AG09319 (cell line): Measurements from ENCODE around the gene QSOX1.

Experiments
- DNase-seq: peaks from one replicate; pipeline ENCODE4 v3.0.0-alpha.2; 2010; ENCODE audit warnings: low read depth; ENCODE audit errors: extremely low read depth
- TF ChIP-seq, protein P1 (sequence below): IDR thresholded peaks from 2 replicates; pipeline ENCODE4 v1.5.1; 2011; ENCODE audit warnings: low read depth, mild to moderate bottlenecking, inconsistent platforms, low read length, moderate library complexity

Gene QSOX1

GRCh38 chr1:180236698-180237509, 82.2 kb downstream of the QSOX1 start:
- TF ChIP-seq, protein P1, sequence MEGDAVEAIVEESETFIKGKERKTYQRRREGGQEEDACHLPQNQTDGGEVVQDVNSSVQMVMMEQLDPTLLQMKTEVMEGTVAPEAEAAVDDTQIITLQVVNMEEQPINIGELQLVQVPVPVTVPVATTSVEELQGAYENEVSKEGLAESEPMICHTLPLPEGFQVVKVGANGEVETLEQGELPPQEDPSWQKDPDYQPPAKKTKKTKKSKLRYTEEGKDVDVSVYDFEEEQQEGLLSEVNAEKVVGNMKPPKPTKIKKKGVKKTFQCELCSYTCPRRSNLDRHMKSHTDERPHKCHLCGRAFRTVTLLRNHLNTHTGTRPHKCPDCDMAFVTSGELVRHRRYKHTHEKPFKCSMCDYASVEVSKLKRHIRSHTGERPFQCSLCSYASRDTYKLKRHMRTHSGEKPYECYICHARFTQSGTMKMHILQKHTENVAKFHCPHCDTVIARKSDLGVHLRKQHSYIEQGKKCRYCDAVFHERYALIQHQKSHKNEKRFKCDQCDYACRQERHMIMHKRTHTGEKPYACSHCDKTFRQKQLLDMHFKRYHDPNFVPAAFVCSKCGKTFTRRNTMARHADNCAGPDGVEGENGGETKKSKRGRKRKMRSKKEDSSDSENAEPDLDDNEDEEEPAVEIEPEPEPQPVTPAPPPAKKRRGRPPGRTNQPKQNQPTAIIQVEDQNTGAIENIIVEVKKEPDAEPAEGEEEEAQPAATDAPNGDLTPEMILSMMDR: no peak
- no peak for DNase-seq

- DNase-seq: no peak
- TF ChIP-seq, protein P1: no peak
Observed at GRCh38 chr1:180237869-180238476, 83.3 kb downstream of the QSOX1 start.

DNA sequence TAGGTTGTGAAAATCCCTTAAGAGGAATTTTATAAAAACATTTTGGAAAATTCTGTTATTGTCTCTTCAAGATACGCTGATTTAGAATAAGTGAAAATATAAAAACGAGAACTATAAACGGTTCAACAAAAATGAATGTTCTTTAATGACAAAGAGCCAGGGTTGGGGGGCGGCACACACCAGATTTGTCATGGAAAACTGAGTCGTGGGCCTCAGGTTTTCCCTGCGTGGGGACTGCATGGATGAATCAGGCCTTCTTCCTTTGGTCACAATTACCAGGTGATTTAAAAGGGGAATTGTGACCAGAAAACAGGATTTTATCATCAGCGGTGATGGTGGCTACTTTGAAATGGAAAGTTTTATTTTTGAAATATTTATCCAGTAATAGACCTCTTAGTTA, 84.0 kb downstream of the QSOX1 start:
- no peak for DNase-seq
- TF ChIP-seq, protein P1: no peak

DNA sequence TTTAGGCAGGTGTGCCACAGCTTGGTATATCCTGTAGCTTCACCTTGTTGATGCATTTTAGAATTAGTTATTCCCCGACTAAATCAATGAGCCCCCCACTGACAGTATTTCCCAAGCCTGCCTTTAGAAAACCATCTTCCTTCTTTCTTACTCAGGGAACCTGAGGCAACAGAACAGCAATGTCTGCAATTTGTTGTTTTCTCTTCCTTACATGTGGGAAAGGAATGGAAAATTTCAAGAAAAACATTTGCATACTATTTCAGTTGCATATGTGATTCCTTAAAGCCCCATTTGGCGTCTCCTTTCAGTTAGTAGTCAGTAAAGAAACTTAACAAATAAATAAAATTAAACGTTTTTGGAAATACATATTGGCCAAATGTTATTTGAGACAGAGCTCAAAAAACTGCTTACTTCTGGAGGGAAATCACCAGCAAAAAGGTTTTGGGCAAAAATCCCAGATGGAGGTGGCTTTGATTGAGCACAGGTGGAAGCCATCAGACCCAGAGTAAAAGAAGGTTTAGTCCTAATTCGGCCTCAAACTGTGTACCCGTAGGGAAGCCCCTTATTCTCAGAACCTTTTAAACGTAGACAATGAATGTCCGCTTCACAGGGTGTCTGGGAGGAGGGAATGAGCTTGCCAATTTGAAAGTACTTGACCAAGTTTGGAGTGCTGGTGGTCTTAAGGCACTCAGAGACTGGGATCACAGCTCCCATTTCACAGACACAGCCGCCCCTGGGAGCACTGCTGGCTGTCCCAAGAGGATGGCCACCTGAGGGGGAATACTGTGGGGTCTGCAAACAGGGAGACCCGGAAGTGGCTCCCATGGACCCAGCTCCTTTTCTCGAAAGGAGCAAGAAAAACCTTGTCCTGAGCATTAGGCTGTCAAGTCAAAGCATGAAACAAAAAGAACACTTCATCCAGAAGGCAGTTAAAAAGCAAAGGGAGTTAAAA, 84.8 kb downstream of the QSOX1 start:
- no peak for DNase-seq
- TF ChIP-seq, protein P1: no peak

DNA sequence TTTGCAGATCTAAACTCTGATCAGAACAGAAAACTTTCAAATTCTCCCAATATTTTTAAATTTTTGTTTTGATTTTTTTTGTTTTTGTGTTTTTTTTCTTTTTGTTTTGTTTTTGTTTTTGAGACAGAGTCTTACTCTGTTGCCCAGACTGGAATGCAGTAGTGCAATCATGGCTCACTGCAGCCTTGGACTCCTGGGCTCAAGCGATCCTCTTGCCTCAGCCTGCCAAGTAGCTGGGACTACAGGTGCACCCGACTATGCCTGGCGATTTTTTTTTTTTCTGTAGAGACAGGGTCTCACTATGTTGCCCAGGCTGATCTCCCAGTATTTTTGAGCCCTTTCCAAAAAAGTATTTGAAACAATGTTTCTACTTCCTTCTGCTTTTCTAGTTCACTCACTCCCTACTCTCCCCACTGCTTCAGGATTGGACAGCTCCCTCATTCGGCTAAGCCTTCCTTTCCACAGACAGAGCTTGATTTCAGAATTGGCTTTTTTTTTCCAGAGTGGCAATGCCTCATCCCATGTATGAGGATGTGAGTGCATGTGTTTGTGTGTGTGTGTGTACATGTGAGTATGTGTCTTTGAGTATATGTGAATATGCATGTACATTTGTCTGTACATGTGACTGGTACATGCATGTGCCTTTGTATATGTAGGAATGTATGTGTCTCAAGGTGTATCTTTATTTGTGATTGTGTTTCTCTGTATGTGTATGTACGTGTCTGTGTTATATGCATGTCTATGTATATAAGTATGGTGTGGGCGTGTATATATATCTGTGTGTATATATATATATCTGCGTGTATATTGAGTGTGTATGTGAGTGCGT, 87.3 kb downstream of the QSOX1 start:
- DNase-seq: no peak
- TF ChIP-seq, protein P1: no peak

DNA sequence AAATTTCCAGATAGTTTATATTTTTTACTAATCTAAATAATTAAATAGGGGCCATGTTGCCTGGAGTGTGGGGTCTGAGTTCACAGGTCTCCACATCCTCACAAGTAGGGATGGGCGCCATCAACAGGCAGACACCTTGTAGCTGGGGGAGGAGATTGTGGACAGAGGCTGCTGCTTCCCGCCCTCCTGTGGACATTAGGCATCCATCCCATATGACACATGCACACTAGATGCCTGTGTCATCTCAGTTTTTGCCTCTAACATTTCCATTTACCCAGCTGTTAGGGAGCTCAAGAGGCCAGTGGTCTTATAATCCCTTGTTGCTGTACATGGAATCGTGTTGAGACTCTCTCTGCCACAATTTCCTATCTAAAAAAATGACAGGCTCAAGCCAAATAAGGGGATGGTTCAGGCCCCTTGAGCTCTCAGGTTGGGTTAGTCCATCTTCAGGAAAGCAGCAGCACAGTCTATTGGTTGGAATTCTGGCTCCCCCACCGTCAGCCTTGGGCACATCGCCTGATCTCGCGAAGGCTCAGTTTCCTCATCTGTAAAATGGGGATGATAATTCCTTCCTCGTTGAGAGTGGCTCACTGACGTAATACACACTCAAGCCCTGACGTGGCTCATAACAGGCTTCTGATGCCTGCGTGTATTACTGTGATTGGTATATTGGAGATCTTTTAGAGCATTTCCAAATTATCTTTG, 89.0 kb downstream of the QSOX1 start:
- no peak for DNase-seq
- TF ChIP-seq, protein P1: no peak
